IPS-18c (cell line): ENCODE measurements around the gene PHC2.
A peak's percentile ranks its signal among the peaks of the same experiment; 100 is the strongest.

ENCODE experiments used
- H3K4me3 ChIP-seq: 2 replicates; pipeline ENCODE4 v1.7.0; 2013; ENCODE audit warnings: low read depth, mild to moderate bottlenecking, low read length, moderate library complexity; ENCODE audit not compliant: insufficient read depth
- H3K9me3 ChIP-seq: one replicate; pipeline ENCODE4 v1.6.1; 2013; ENCODE audit warnings: mild to moderate bottlenecking, low read length, moderate library complexity; ENCODE audit not compliant: control insufficient read depth, insufficient read depth

Gene PHC2

DNA sequence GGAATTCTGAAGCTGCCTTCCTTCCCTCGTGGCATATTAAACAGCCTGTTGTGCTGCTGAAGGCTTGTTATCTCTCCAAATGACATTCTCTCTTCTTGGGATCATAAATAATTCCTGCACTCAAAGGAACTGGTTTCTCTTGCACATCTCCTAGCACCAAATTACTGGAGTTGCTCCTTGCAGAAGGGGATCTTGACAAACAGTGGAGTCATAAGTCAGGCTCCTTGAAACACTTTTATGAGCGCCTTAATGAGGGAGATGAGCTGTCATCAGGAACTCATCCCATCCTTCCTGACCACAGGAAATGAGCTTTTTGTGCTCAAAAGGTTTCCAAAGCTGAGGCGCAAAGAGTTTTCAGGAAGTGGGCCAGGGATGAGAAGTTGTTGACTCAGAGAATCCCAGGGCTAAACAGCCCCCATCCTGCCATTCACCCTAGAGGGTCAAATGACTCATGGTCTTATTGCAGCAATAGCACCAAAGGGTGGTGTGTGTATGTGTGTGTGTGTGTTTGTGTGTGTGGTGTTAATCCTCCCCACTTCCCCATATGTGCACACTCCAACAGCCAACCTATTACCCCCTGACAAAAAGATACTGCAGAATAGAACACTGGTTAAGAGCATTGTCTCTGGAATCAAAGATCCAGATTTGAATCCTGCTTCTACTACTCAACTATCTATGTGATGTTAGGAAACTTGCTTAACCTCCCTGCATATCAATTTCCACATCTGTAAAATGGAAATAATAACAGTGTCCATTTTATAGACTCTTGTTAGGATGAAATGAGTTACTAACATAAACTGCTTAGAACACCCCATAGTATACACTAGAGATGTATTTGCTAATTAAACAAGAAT, 2.8 kb upstream of the PHC2 start:
- no peak overlapping the region for H3K4me3 ChIP-seq
- no peaks in the 10 kb centered on the region for H3K9me3 ChIP-seq

GRCh38 chr1:33429856-33430691, 821 bp downstream of the PHC2 start:
- no peaks in the 10 kb centered on the region for H3K9me3 ChIP-seq
- H3K4me3 ChIP-seq, result peak overlapping the region; percentile 58

GRCh38 chr1:33429332-33429731, 1.6 kb downstream of the PHC2 start:
- Histone ChIP-seq H3K4me3 (no peak overlapping the region), H3K9me3 (no peaks in the 10 kb centered on the region)

- H3K4me3 ChIP-seq, result no peak overlapping the region
- H3K9me3 ChIP-seq, result no peaks in the 10 kb centered on the region
Observed at GRCh38 chr1:33428661-33429060, 2.2 kb downstream of the PHC2 start.

- no peaks in the 10 kb centered on the region for H3K9me3 ChIP-seq
- H3K4me3 ChIP-seq, result no peak overlapping the region
Observed at GRCh38 chr1:33426916-33427315, 4.0 kb downstream of the PHC2 start.

DNA sequence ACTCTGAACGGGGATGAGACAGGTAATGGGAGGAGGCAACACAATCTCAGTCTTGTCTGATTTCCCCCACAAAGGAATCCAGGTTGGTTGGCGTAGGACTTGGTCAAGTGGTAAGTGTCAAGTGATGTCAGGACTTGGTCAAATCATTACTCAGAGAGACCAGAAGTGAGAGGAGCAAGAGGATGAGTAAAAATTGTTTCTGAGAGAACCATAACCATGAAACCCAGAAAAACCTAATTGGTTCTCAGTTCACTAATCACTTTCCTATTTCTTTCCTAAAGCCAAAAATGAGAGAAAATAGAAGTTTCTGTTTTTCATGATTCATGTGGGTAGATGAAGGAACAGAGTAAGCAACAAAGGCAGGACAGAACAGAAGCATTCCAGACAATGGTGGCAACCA, 5.0 kb downstream of the PHC2 start:
- Histone ChIP-seq H3K4me3 (no peak overlapping the region), H3K9me3 (no peaks in the 10 kb centered on the region)

DNA sequence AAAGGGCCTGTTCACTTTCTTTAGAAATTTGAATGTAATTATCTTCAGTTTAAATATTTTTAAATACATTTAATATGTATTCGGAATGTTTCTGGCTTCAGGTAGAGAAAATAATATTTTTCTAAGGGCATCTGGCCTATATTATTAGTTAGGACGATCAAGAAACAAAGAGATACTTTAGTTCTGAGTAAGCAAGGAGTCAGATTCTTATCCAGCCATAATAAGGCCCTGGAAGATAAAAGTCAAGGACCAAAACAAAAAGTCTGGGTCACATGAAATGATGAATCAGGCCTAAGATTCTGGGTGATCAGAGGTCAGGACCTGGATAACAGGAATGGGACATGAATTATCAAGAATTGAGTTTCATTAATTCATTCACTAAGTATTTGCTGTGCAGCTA, 6.3 kb downstream of the PHC2 start:
- Histone ChIP-seq H3K4me3 (no peak overlapping the region), H3K9me3 (no peaks in the 10 kb centered on the region)

GRCh38 chr1:33424205-33424604, 6.7 kb downstream of the PHC2 start:
- Histone ChIP-seq H3K9me3 (no peaks in the 10 kb centered on the region), H3K4me3 (no peak overlapping the region)

DNA sequence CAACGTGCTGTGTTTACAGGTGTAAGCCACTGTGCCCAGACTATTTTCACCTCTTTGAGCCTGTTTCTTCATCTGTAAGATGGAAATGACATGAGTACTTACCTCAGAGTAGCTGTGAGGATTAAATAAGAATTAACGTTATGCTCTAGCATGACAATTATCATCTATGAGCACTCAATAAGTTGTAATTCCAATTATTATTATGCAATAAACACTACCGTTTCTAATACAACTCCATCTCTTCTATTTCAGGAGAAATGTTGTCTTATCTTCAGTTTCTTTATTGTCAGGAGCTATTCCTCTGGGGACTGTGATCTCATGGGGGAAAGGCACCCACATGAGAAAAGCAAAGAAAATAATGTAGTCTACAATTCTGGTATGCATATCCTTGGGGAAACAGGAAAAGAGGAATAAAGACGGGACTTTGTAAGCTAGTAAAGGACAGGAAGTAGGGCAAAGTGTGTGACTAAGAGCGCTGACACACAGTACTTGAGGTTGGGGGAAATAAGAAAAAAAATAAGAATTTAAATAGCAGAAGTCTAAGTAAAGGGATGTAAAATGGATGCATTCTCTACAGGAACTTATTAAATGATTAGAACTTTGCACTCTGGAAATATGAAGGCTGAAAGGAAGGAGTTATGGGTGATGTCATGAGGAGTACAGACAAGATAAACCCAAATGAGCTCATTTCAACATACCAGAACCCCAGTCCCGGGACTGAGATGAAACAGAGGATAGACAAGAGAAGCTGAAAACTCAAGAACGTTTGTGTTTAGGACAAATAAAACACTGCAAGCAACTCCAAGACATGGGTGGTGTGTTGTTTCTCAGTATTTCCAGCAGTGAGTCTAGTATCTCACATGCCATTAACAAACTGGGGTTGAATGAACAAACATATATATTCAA, 9.8 kb downstream of the PHC2 start:
- H3K9me3 ChIP-seq, result no peaks in the 10 kb centered on the region

DNA sequence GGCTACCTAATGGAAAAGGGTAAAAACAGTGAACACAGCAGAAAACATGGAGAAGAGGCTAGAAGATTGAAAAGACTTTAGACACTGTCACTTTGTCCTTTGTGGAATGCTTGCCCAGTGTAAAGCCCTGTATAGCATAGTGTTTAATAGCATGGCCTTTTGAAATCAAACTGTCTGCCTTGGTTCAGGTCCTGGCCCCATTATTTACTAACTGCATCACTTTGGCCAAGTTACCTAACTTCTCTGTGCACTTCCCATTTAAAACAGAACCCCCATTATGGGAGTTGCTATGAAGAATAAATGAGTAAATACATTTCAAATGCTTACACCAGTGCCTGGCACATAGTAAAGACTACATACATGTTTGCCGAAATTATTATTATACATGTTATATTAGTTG, 12.1 kb downstream of the PHC2 start:
- H3K9me3 ChIP-seq, result no peaks in the 10 kb centered on the region
- H3K4me3 ChIP-seq, result no peak overlapping the region

More for the DNA sequence above, 9.8 kb downstream of the PHC2 start:
- no peak overlapping the region; the same call in 1 of the 2 replicates for H3K4me3 ChIP-seq

GRCh38 chr1:33414879-33415278, 16.0 kb downstream of the PHC2 start:
- Histone ChIP-seq H3K4me3 (no peak overlapping the region), H3K9me3 (no peaks in the 10 kb centered on the region)

GRCh38 chr1:33410091-33410701, 20.7 kb downstream of the PHC2 start:
- H3K4me3 ChIP-seq, result no peak overlapping the region
- no peaks in the 10 kb centered on the region for H3K9me3 ChIP-seq

DNA sequence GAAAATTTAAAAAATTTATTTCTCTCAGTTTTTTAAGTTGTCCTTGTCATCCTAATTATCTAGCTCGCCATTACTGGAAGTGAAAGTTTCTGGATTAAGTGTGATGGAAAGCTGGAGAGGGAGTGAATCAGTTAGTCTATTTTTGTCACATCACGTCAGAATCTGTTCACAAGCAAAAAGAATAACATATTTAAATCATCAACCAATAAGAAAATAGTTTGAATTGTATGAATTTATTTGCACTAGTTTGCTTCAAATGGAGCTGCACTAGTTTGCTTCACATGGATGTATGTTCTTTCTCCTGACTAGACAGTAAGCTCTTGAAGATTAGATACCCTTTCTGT, 22.8 kb downstream of the PHC2 start:
- H3K9me3 ChIP-seq, result no peaks in the 10 kb centered on the region

DNA sequence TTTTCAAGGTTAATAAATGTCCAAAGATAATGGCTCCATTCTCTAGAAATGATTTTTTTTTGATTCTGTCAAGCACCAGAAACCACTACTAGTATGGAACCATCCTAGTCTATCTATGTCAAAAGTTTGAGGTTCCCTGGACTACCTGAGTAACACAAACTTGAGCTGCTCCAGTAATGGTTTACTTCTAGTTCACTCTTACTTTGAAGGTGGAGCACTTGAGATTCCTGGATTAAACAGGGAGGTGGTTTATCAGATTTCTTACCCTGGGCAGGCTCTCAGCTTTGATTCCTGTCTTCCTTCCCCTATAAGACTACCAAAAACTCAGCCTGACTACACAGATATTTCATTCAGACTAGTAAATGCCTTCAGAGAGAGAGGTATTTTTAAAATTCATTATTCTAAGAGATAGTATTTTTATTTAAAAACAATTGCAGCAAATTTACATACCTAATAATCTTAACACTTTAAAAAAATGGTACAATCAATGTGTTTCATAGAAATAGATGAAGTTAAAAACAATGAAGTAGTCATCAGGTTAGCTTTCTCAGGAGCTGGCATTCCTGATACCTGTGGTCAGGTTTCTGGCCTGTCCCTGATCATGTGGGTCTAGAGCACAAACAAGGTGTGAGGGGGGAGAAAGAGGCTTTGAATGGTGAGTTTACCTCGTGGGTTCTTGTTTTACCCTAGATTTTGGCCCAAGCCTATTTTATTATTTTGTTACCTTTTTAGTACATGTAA, 23.4 kb downstream of the PHC2 start:
- no peaks in the 10 kb centered on the region for H3K9me3 ChIP-seq
- no peak overlapping the region for H3K4me3 ChIP-seq

More for the DNA sequence above, 22.8 kb downstream of the PHC2 start:
- H3K4me3 ChIP-seq, result no peak overlapping the region

DNA sequence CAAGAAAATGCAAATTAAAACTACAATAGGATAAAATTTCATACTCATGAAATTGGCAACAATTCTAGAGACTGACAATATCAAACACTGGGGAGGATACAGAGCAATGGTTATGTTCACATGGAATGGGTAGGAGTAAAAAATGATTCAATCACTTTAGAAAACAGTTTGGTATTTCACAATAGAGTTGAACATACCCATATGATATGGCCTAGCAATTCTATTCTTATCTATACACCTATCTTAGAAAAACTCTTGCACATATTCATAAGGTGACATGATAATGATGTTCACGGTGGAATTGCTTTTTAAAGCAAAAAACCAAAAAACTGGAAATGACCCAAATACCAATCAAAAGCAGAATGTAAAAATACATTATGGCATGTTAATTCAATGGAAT, 28.7 kb downstream of the PHC2 start:
- no peaks in the 10 kb centered on the region for H3K9me3 ChIP-seq
- H3K4me3 ChIP-seq, result no peak overlapping the region

DNA sequence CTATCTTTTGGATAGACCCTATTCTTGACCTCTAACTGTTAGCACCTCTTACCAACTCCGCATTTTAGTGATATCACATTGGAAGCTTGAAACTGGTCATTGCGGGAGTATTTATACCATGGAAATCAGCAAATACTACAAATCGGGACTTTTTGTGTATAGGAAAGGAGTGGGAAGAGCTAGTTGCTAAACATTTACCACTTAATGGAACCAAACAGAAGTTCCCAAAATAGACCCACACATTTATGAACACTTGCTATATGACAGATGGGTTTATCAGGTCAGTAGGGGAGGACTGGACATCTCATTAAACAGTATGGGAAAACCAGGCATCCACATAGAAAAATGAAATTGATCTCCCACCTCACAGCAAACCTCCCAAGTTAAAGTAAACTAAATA, 29.4 kb downstream of the PHC2 start:
- no peaks in the 10 kb centered on the region for H3K9me3 ChIP-seq
- no peak overlapping the region for H3K4me3 ChIP-seq
